Lung (tissue), 12 donors: ENCODE measurements around the gene CSF2RB. TPM values are rescaled to one million over a fixed set of nuclear protein-coding genes. Genes with fewer than 3 reads are reported as not detected.

Source experiments
- ATAC-seq: fragments of 200-7000 bp; cut with Tn5 transposase; one replicate; pipeline ENCODE4 v1.9.1; 2020; ENCODE audit warnings: moderate number of reproducible peaks; ENCODE audit not compliant: insufficient read depth, low FRiP score
- DNase-seq, 3 donors: peaks; one replicate each; pipeline ENCODE4 v3.0.0-alpha.2; 2013 to 2017
- H3K27ac ChIP-seq, 2 donors: one replicate each; pipeline ENCODE4 v1.5.1; 2013; ENCODE audit warnings: mild to moderate bottlenecking in 2 of 2, moderate library complexity in 2 of 2, control low read depth in 1 of 2, inconsistent platforms in 1 of 2, low read depth in 1 of 2, low read length in 1 of 2
- H3K27me3 ChIP-seq, 3 donors: one replicate each; pipeline ENCODE4 v1.5.1; 2013; ENCODE audit warnings: low read length in 2 of 3; ENCODE audit not compliant: control insufficient read depth in 3 of 3, insufficient read depth in 3 of 3
- H3K36me3 ChIP-seq, 4 donors: one replicate each; pipeline ENCODE4 v1.5.1; 2013; ENCODE audit warnings: low read length in 4 of 4, mild to moderate bottlenecking in 1 of 4, moderate library complexity in 1 of 4; ENCODE audit not compliant: control insufficient read depth in 4 of 4, insufficient read depth in 4 of 4
- H3K4me1 ChIP-seq, 5 donors: one replicate each; pipeline ENCODE4 v1.5.1; 2013; ENCODE audit warnings: low read length in 5 of 5, mild to moderate bottlenecking in 2 of 5, moderate library complexity in 1 of 5; ENCODE audit not compliant: control insufficient read depth in 5 of 5, insufficient read depth in 5 of 5
- H3K4me3 ChIP-seq: one replicate; pipeline ENCODE4 v1.5.1; 2013; ENCODE audit warnings: mild to moderate bottlenecking, control low read depth, moderate library complexity
- H3K9ac ChIP-seq, 2 donors: one replicate each; pipeline ENCODE4 v1.5.1; 2013; ENCODE audit warnings: low read length in 2 of 2, control low read depth in 1 of 2; ENCODE audit not compliant: insufficient read depth in 1 of 2
- H3K9me3 ChIP-seq, 4 donors: one replicate each; pipeline ENCODE4 v1.5.1; 2013; ENCODE audit warnings: low read length in 3 of 4, mild to moderate bottlenecking in 1 of 4, moderate library complexity in 1 of 4; ENCODE audit not compliant: control insufficient read depth in 4 of 4, insufficient read depth in 3 of 4
- CTCF ChIP-seq: IDR thresholded peaks from 2 replicates; pipeline ENCODE4 v1.5.1; 2012; ENCODE audit warnings: mild to moderate bottlenecking; ENCODE audit errors: control extremely low read depth, extremely low read depth
- WGBS, 2 donors: extraction: QIAGEN DNeasy Blood & Tissue Kit; methylation state at CpG; one replicate each; pipeline ENCODE4 v1.1.7; 2013; 5-methylcytosine and 5-hydroxymethylcytosine counted together
- polyA plus RNA-seq, 2 donors: library from polyadenylated mRNA; stranded (reverse); fragments of 200-250 nt; gene quantifications; one replicate each; pipeline ENCODE4 v1.2.1, GENCODE V29; 2013
- total RNA-seq, 2 donors: library from RNA; depleted of rRNA in 1 of 2; stranded (reverse); fragments of >200 nt in 1 of 2; gene quantifications; one replicate each; pipeline ENCODE4 v1.2.1, GENCODE V29; 2014 to 2021
- donor health status: control.
- donor health status: control.
- donor health status: Bipolar disorder and iron deficiency.
- donor health status: healthy.
- donor health status: DM: yes; HTN: yes; CAD: no.

Gene CSF2RB
- total and polyA plus RNA-seq, 4 donors, result 6.6 to 72.8 (median 20.6) TPM

- DNase-seq (no peak), ATAC-seq (no peak)
- Histone ChIP-seq H3K9me3 (peaks cover 0 to 1% (median 0%) of the 10 kb centered on the region in 4 donors), H3K36me3 (peaks cover 0 to 23% (median 0%) of the 10 kb centered on the region in 4 donors), H3K4me1 (no peaks in the 10 kb centered on the region), H3K27ac (no peak overlapping the region), H3K9ac (no peak overlapping the region), H3K27me3 (peaks cover 0 to 2% (median 0%) of the 10 kb centered on the region in 3 donors), H3K4me3 (no peak overlapping the region)
- TF ChIP-seq CTCF, result no peak
- WGBS, 2 donors, result 88 to 98% methylated on average over 10 of the region's 10 CpGs
These were observed 16.2 kb downstream of the CSF2RB start for GRCh38 chr22:36929621-36930020.

- Histone ChIP-seq H3K9ac (no peak overlapping the region), H3K4me3 (no peak overlapping the region), H3K27ac (no peak overlapping the region), H3K36me3 (peaks cover 0 to 23% (median 0%) of the 10 kb centered on the region in 4 donors), H3K4me1 (no peaks in the 10 kb centered on the region), H3K27me3 (peaks cover 0 to 2% (median 0%) of the 10 kb centered on the region in 3 donors), H3K9me3 (peaks cover 0 to 1% (median 0%) of the 10 kb centered on the region in 4 donors)
- ATAC-seq, result no peak
- no peak for TF ChIP-seq CTCF
- WGBS, 2 donors, result 76 to 80% methylated on average over 20 of the region's 20 CpGs
- DNase-seq, result no peak
These were observed 16.9 kb downstream of the CSF2RB start for GRCh38 chr22:36930041-36930935.

- no peak overlapping the region for H3K9ac ChIP-seq
- H3K4me1 ChIP-seq, result no peaks in the 10 kb centered on the region
- peaks cover 0 to 2% (median 0%) of the 10 kb centered on the region in 3 donors for H3K27me3 ChIP-seq
- H3K27ac ChIP-seq, result no peak overlapping the region
- ATAC-seq (no peak), DNase-seq (no peak)
- H3K4me3 ChIP-seq, result no peak overlapping the region
- TF ChIP-seq CTCF, result no peak
- WGBS, 2 donors, result 84 to 97% methylated on average over 2 of the region's 2 CpGs
- H3K36me3 ChIP-seq, result peaks cover 0 to 15% (median 0%) of the 10 kb centered on the region in 4 donors
- no peaks in the 10 kb centered on the region for H3K9me3 ChIP-seq
These were observed 18.0 kb downstream of the CSF2RB start for GRCh38 chr22:36931446-36931845.
